Fibroblast of lung (primary cell): ENCODE data around the gene GNPTAB.

Experiments
- EZH2 ChIP-seq: IDR thresholded peaks from 2 replicates; pipeline ENCODE4 v1.5.1; 2012; ENCODE audit warnings: low read length, control low read depth, mild to moderate bottlenecking; ENCODE audit errors: missing control alignments
- TF ChIP-seq, protein P1 (sequence below), 2 donors: IDR thresholded peaks in 1 of 2; conservative IDR thresholded peaks in 1 of 2; 1 replicate in 1 of 2; 2 replicates in 1 of 2; pipeline ENCODE4 v1.5.1; 2011 to 2012; ENCODE audit warnings: low read length in 2 of 2, control low read depth in 1 of 2, inconsistent platforms in 1 of 2, low read depth in 1 of 2, mild to moderate bottlenecking in 1 of 2

- TF ChIP-seq, protein P1, sequence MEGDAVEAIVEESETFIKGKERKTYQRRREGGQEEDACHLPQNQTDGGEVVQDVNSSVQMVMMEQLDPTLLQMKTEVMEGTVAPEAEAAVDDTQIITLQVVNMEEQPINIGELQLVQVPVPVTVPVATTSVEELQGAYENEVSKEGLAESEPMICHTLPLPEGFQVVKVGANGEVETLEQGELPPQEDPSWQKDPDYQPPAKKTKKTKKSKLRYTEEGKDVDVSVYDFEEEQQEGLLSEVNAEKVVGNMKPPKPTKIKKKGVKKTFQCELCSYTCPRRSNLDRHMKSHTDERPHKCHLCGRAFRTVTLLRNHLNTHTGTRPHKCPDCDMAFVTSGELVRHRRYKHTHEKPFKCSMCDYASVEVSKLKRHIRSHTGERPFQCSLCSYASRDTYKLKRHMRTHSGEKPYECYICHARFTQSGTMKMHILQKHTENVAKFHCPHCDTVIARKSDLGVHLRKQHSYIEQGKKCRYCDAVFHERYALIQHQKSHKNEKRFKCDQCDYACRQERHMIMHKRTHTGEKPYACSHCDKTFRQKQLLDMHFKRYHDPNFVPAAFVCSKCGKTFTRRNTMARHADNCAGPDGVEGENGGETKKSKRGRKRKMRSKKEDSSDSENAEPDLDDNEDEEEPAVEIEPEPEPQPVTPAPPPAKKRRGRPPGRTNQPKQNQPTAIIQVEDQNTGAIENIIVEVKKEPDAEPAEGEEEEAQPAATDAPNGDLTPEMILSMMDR (conservative IDR thresholded peaks at IDR 0.05 in 1 of 2, IDR thresholded peaks at IDR 0.05 in 1 of 2; ENCODE audit: low read depth in 1 of 2, low read length in 2 of 2): no peak
- no peak for TF ChIP-seq EZH2
These were observed 5.9 kb downstream of the GNPTAB start for GRCh38 chr12:101824831-101825230.
